Esophagus squamous epithelium (tissue), 4 donors: Measurements from ENCODE around the gene UBE2G2.
A peak's percentile ranks its signal among the peaks of the same experiment; 100 is the strongest.

ENCODE experiments used
- POLR2A ChIP-seq, 4 donors: fragments of 450-650 bp; IDR thresholded peaks; one replicate each; pipeline ENCODE4 v1.6.1; 2017; ENCODE audit warnings: antibody characterized with exemption in 4 of 4, mild to moderate bottlenecking in 4 of 4, moderate library complexity in 3 of 4
- TF ChIP-seq, protein P1 (sequence below), 6 experiments: fragments of 450-650 bp in 4 of 6; fragments of 200-600 bp in 2 of 6; sonication (generic) in 2 of 6; IDR thresholded peaks; one replicate each; pipeline ENCODE4 v1.5.1; 2016 to 2019; ENCODE audit warnings: antibody characterized with exemption in 6 of 6, mild to moderate bottlenecking in 4 of 6, moderate library complexity in 4 of 6

GRCh38 chr21:44801468-44802395 is at the start of gene UBE2G2:
- TF ChIP-seq POLR2A (IDR thresholded peaks at IDR 0.05), result peak in 3 of 4 donors; percentile 19 to 74 (median 62)
- TF ChIP-seq, protein P1, sequence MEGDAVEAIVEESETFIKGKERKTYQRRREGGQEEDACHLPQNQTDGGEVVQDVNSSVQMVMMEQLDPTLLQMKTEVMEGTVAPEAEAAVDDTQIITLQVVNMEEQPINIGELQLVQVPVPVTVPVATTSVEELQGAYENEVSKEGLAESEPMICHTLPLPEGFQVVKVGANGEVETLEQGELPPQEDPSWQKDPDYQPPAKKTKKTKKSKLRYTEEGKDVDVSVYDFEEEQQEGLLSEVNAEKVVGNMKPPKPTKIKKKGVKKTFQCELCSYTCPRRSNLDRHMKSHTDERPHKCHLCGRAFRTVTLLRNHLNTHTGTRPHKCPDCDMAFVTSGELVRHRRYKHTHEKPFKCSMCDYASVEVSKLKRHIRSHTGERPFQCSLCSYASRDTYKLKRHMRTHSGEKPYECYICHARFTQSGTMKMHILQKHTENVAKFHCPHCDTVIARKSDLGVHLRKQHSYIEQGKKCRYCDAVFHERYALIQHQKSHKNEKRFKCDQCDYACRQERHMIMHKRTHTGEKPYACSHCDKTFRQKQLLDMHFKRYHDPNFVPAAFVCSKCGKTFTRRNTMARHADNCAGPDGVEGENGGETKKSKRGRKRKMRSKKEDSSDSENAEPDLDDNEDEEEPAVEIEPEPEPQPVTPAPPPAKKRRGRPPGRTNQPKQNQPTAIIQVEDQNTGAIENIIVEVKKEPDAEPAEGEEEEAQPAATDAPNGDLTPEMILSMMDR (IDR thresholded peaks at IDR 0.05), result peak in 1 of 6 experiments; percentile 45
